Kidney (tissue), 14 donors: ENCODE data around the gene RIC3. TPM values are rescaled to one million over a fixed set of nuclear protein-coding genes. Genes with fewer than 3 reads are reported as not detected.

Experiments
- DNase-seq, 5 donors: peaks; one replicate each; pipeline ENCODE4 v3.0.0-alpha.2; 2013 to 2020
- FAIRE-seq: peaks from 2 replicates; lab custom pipeline; 2012; peaks lifted over from hg19 to GRCh38; lab: Jason Lieb, UNC
- H3K27ac ChIP-seq, 2 donors: one replicate each; pipeline ENCODE4 v1.7.0; 2013; ENCODE audit warnings: low read depth in 2 of 2, low read length in 2 of 2, inconsistent platforms in 1 of 2
- H3K27me3 ChIP-seq: one replicate; pipeline ENCODE4 v1.7.1; 2013; ENCODE audit warnings: low read length, inconsistent platforms; ENCODE audit not compliant: control insufficient read depth, insufficient read depth
- H3K36me3 ChIP-seq, 3 donors: one replicate each; pipeline versions ENCODE4 v1.7.0 to v1.7.1; 2013; ENCODE audit warnings: low read length in 3 of 3, control low read depth in 1 of 3, inconsistent platforms in 1 of 3; ENCODE audit not compliant: insufficient read depth in 3 of 3, control insufficient read depth in 2 of 3
- H3K4me1 ChIP-seq, 3 donors: one replicate each; pipeline versions ENCODE4 v1.7.0 to v1.7.1; 2013; ENCODE audit warnings: low read length in 3 of 3, inconsistent platforms in 1 of 3, low read depth in 1 of 3; ENCODE audit not compliant: control insufficient read depth in 2 of 3, insufficient read depth in 2 of 3
- H3K4me3 ChIP-seq, 3 donors: one replicate each; pipeline versions ENCODE4 v1.7.0 to v1.8.1; 2013; ENCODE audit warnings: low read length in 3 of 3, control low read depth in 1 of 3, inconsistent platforms in 1 of 3
- H3K9ac ChIP-seq, 3 donors: one replicate each; pipeline versions ENCODE4 v1.7.0 to v1.7.1; 2013; ENCODE audit warnings: low read length in 3 of 3, control low read depth in 1 of 3, inconsistent platforms in 1 of 3
- H3K9me3 ChIP-seq, 3 donors: one replicate each; pipeline versions ENCODE4 v1.7.0 to v1.7.1; 2013; ENCODE audit warnings: low read length in 3 of 3, control low read depth in 1 of 3, inconsistent platforms in 1 of 3; ENCODE audit not compliant: control insufficient read depth in 2 of 3, insufficient read depth in 1 of 3
- intact Hi-C: fragments of 100-400 bp; cut with DNase I; formaldehyde crosslinking; loops from one replicate; pipeline ENCODE4 v1.11.1; 2022
- polyA plus RNA-seq: library from polyadenylated mRNA; stranded (reverse); fragments of 350-450 nt; fragmentation: Illumina TruSeq; extraction: RNeasy Lipid Tissue Mini Kit (QIAGEN cat#74804); gene quantifications from one replicate; pipeline ENCODE4 v1.2.3, GENCODE V29; 2014; ENCODE audit warnings: low read depth, low replicate concordance; ENCODE audit not compliant: insufficient read depth
- total RNA-seq: library from RNA; stranded (reverse); fragmentation: NEBNext Ultra II Directional; extraction: Animal tissue kit (Norgen Biotek cat#: 25700); gene quantifications from one replicate; pipeline ENCODE4 v1.2.1, GENCODE V29; 2021
- TF ChIP-seq, protein P1 (sequence below): IDR thresholded peaks from 3 replicates; pipeline ENCODE4 v1.5.1; 2012; ENCODE audit warnings: mild to moderate bottlenecking, moderate library complexity, borderline replicate concordance; ENCODE audit not compliant: insufficient read depth; ENCODE audit errors: extremely low read depth
- donor health status: control.
- donor health status: control.
- donor health status: control.
- donor health status: control.
- donor health status: control.
- donor health status: DM: yes; HTN: yes; CAD: no.
- donor health status: Normal renal cell carcinoma (clear cell type).

Gene RIC3
- total and polyA plus RNA-seq, 2 donors from 2014 or later = 10.5 to 30.7 TPM

DNA sequence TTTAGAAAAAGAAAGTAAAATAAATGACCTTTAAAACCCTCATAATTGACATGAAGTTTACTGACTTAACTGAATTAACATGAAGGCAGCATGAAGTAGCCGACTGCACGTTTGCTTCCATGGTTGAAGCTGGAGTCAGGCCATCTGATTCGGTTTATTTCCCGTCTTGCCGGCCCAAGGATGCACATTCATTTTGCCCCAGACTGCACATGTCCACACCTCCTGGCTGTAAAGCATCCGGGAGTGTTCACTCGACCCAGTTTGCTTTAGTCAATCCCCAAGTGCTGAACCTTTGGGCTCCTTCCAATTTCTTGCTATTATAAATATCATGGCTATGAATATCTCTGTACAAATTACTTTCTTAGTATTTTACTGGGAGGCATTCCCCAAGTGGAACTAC, 105.5 kb downstream of the RIC3 start:
- Histone ChIP-seq H3K36me3 (no peaks in the 10 kb centered on the region), H3K4me3 (peak overlapping the region in 1 of 3 donors; percentile 17), H3K9me3 (no peaks in the 10 kb centered on the region), H3K27ac (peak overlapping the region; percentile 71 to 76), H3K4me1 (peaks cover 0 to 47% (median 29%) of the 10 kb centered on the region in 3 donors), H3K9ac (no peak overlapping the region), H3K27me3 (no peaks in the 10 kb centered on the region)
- peak in 3 of 5 donors; percentile 19 to 48 (median 34) for DNase-seq
- TF ChIP-seq, protein P1, sequence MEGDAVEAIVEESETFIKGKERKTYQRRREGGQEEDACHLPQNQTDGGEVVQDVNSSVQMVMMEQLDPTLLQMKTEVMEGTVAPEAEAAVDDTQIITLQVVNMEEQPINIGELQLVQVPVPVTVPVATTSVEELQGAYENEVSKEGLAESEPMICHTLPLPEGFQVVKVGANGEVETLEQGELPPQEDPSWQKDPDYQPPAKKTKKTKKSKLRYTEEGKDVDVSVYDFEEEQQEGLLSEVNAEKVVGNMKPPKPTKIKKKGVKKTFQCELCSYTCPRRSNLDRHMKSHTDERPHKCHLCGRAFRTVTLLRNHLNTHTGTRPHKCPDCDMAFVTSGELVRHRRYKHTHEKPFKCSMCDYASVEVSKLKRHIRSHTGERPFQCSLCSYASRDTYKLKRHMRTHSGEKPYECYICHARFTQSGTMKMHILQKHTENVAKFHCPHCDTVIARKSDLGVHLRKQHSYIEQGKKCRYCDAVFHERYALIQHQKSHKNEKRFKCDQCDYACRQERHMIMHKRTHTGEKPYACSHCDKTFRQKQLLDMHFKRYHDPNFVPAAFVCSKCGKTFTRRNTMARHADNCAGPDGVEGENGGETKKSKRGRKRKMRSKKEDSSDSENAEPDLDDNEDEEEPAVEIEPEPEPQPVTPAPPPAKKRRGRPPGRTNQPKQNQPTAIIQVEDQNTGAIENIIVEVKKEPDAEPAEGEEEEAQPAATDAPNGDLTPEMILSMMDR = no peak
- FAIRE-seq = no peak
- intact Hi-C loops = no loop called here

DNA sequence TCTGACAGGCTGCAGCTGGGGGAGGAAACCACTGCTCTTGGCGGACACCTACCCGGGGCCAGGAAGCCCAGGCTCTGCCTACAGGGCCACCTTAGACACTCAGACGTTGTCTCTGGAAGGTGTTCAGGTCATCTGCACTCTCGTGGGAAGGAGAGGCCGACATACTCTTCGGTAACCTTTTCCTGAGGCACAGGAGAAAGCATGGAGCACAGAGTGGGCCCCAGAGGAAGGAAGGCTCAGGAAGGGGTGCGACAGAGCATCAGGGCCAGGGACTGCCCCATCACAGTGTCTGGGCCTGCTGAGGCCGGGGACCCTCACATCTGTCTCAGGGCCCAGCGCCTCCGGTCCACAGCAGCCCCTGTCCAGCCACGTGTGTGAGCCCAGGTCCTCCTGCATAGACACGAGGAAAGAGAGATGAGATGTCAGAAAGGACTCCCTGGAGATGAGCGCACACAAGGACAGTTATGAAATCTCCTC, 106.0 kb downstream of the RIC3 start:
- DNase-seq (no peak), FAIRE-seq (no peak)
- Histone ChIP-seq H3K27ac (peak overlapping the region; percentile 71 to 76), H3K36me3 (no peaks in the 10 kb centered on the region), H3K4me1 (peaks cover 0 to 43% (median 24%) of the 10 kb centered on the region in 3 donors), H3K4me3 (no peak overlapping the region), H3K9ac (peak overlapping the region in 1 of 3 donors; percentile 52), H3K9me3 (no peaks in the 10 kb centered on the region), H3K27me3 (no peaks in the 10 kb centered on the region)
- intact Hi-C loops = no loop called here
- TF ChIP-seq, protein P1 = no peak

DNA sequence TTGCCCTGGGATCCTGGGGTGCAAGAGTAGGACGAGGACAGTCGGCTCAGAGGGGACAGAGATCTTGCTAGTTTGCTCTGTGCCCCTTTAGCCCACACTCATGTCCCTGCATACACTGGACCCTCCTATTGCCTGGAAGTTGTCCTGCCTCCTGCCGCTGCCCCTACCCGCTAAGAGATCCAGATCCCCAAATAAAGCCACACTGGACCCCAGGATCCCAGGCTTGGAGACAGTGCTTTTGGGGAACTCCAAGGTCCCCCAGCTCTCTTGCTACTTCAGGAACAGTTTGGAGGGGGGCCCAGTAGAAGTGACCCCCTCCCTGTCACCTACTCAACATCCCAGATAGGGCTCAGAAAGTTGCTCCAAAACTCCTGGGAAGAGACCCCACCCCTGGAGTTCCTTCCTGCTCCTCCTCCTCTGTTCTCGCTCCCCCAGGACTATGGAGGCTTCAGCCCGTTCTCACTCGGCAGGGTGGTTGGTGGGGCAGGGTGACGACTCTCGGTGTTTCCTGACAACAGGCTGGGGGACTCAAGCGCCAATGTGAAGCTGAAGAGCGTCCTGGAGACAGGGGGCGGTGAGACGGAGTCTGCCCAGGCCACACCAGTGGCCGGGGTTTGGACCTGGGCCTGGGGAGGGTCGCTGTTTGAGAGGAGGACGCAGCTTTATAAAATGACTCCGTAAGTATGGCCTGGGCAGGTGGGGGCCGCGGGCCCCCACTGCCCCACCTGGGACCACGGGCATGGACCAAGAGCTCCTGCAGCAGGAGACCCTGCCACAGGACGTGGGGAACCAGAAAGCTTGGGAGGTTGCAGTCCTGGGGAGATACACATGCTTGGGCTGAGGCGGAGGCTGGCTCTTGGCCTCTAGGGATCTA, 107.0 kb downstream of the RIC3 start:
- H3K36me3 ChIP-seq = no peaks in the 10 kb centered on the region
- no peaks in the 10 kb centered on the region for H3K9me3 ChIP-seq
- intact Hi-C loops = no loop called here
- peaks cover 0 to 40% (median 31%) of the 10 kb centered on the region in 3 donors for H3K4me1 ChIP-seq
- no peak overlapping the region for H3K4me3 ChIP-seq
- H3K27me3 ChIP-seq = no peaks in the 10 kb centered on the region
- H3K27ac ChIP-seq = peak overlapping the region in 1 of 2 donors; percentile 76
- TF ChIP-seq, protein P1 = no peak
- no peak overlapping the region for H3K9ac ChIP-seq
- no peak for DNase-seq
- no peak for FAIRE-seq
